MG63 (cell line): ENCODE results near the gene CASP8. TPM values are rescaled to one million over a fixed set of nuclear protein-coding genes. Genes with fewer than 3 reads are reported as not detected.
"Not testable (repeated sequence)": the region's sequence is repeated elsewhere in the genome, so short reads cannot be mapped to it uniquely, and the experiment has no call there.

Source experiments
- DNase-seq: peaks from one replicate; pipeline ENCODE4 v3.0.0-alpha.2; 2020
- H3K27me3 ChIP-seq: fragments of 250-450 bp; sonication (Bioruptor Pico); 2 replicates; pipeline ENCODE4 v1.5.1; 2020; ENCODE audit warnings: mild to moderate bottlenecking, moderate library complexity
- H3K36me3 ChIP-seq: fragments of 250-450 bp; sonication (Bioruptor Pico); 2 replicates; pipeline ENCODE4 v1.5.1; 2020; ENCODE audit warnings: mild to moderate bottlenecking, moderate library complexity
- H3K4me3 ChIP-seq: fragments of 250-450 bp; sonication (Bioruptor Pico); 2 replicates; pipeline ENCODE4 v1.5.1; 2020; ENCODE audit warnings: mild to moderate bottlenecking, moderate library complexity
- H3K9me3 ChIP-seq: fragments of 250-450 bp; sonication (Bioruptor Pico); 2 replicates; pipeline ENCODE4 v1.5.1; 2020; ENCODE audit warnings: mild to moderate bottlenecking, moderate library complexity
- total RNA-seq: library from RNA; depleted of rRNA; stranded (reverse); fragments of >200 nt; shearing (Covaris generic); gene quantifications from 2 replicates; pipeline ENCODE4 v1.2.3, GENCODE V29; 2014; ENCODE audit warnings: low replicate concordance

Gene CASP8
- total RNA-seq, 1 experiment from 2014 or later: 16.3 TPM

GRCh38 chr2:201235860-201236811 lies 24.2 kb upstream of the CASP8 start:
- DNase-seq: peak; percentile 55
- Histone ChIP-seq H3K27me3 (no peaks in the 10 kb centered on the region), H3K4me3 (no peak overlapping the region), H3K36me3 (no peaks in the 10 kb centered on the region), H3K9me3 (no peaks in the 10 kb centered on the region)

GRCh38 chr2:201237486-201238123 lies 22.7 kb upstream of the CASP8 start:
- DNase-seq: peak; percentile 36
- Histone ChIP-seq H3K4me3 (no peak overlapping the region), H3K27me3 (no peaks in the 10 kb centered on the region), H3K9me3 (no peaks in the 10 kb centered on the region), H3K36me3 (no peaks in the 10 kb centered on the region)

- not testable (repeated sequence) for DNase-seq, H3K9me3 ChIP-seq, H3K36me3 ChIP-seq, H3K4me3 ChIP-seq, H3K27me3 ChIP-seq
Observed at GRCh38 chr2:201239167-201239935, 21.0 kb upstream of the CASP8 start.

GRCh38 chr2:201242571-201243277 lies 17.6 kb upstream of the CASP8 start:
- Histone ChIP-seq H3K9me3 (no peaks in the 10 kb centered on the region), H3K4me3 (no peak overlapping the region), H3K27me3 (no peaks in the 10 kb centered on the region), H3K36me3 (no peaks in the 10 kb centered on the region)
- DNase-seq: no peak

- no peak for DNase-seq
- H3K9me3 ChIP-seq: no peaks in the 10 kb centered on the region
- H3K27me3 ChIP-seq: no peaks in the 10 kb centered on the region
- H3K36me3 ChIP-seq: no peaks in the 10 kb centered on the region
- no peak overlapping the region for H3K4me3 ChIP-seq
Observed at GRCh38 chr2:201244829-201245228, 15.5 kb upstream of the CASP8 start.

GRCh38 chr2:201246280-201246679 lies 14.1 kb upstream of the CASP8 start:
- no peaks in the 10 kb centered on the region for H3K9me3 ChIP-seq
- no peak overlapping the region for H3K4me3 ChIP-seq
- no peaks in the 10 kb centered on the region for H3K27me3 ChIP-seq
- H3K36me3 ChIP-seq: no peaks in the 10 kb centered on the region
- no peak for DNase-seq

GRCh38 chr2:201248288-201248844 lies 12.0 kb upstream of the CASP8 start:
- Histone ChIP-seq H3K27me3 (no peaks in the 10 kb centered on the region), H3K9me3 (no peaks in the 10 kb centered on the region), H3K36me3 (no peaks in the 10 kb centered on the region), H3K4me3 (no peak overlapping the region)
- DNase-seq: no peak

GRCh38 chr2:201249889-201250288 lies 10.4 kb upstream of the CASP8 start:
- H3K36me3 ChIP-seq: no peaks in the 10 kb centered on the region
- H3K9me3 ChIP-seq: no peaks in the 10 kb centered on the region
- H3K27me3 ChIP-seq: no peaks in the 10 kb centered on the region
- no peak overlapping the region for H3K4me3 ChIP-seq
- no peak for DNase-seq

GRCh38 chr2:201250741-201251140 lies 9.6 kb upstream of the CASP8 start:
- H3K36me3 ChIP-seq: no peaks in the 10 kb centered on the region
- no peak for DNase-seq
- H3K27me3 ChIP-seq: no peaks in the 10 kb centered on the region
- H3K4me3 ChIP-seq: no peak overlapping the region
- no peaks in the 10 kb centered on the region for H3K9me3 ChIP-seq

- Histone ChIP-seq H3K9me3 (no peaks in the 10 kb centered on the region), H3K36me3 (no peaks in the 10 kb centered on the region), H3K4me3 (no peak overlapping the region), H3K27me3 (no peaks in the 10 kb centered on the region)
- peak; percentile 91 for DNase-seq
Observed at GRCh38 chr2:201254081-201254730, 6.1 kb upstream of the CASP8 start.

- H3K27me3 ChIP-seq: no peaks in the 10 kb centered on the region
- no peak overlapping the region for H3K4me3 ChIP-seq
- DNase-seq: no peak
- H3K9me3 ChIP-seq: no peaks in the 10 kb centered on the region
- H3K36me3 ChIP-seq: no peaks in the 10 kb centered on the region
Observed at GRCh38 chr2:201255408-201256033, 4.8 kb upstream of the CASP8 start.

GRCh38 chr2:201256082-201256481 lies 4.3 kb upstream of the CASP8 start:
- Histone ChIP-seq H3K9me3 (no peaks in the 10 kb centered on the region), H3K4me3 (no peak overlapping the region), H3K36me3 (no peaks in the 10 kb centered on the region), H3K27me3 (no peaks in the 10 kb centered on the region)
- no peak for DNase-seq

- H3K36me3 ChIP-seq: no peaks in the 10 kb centered on the region
- no peaks in the 10 kb centered on the region for H3K9me3 ChIP-seq
- peak overlapping the region; percentile 52 for H3K4me3 ChIP-seq
- H3K27me3 ChIP-seq: no peaks in the 10 kb centered on the region
- peak; percentile 62 for DNase-seq
Observed at GRCh38 chr2:201257381-201257955, 2.9 kb upstream of the CASP8 start.

GRCh38 chr2:201257956-201258665 lies 2.2 kb upstream of the CASP8 start:
- H3K9me3 ChIP-seq: no peaks in the 10 kb centered on the region
- peak; percentile 91 for DNase-seq

More at GRCh38 chr2:201257956-201258665, 2.2 kb upstream of the CASP8 start:
- Histone ChIP-seq H3K27me3 (no peaks in the 10 kb centered on the region), H3K36me3 (no peaks in the 10 kb centered on the region), H3K4me3 (peak overlapping the region; percentile 52)
